ENCODE results near the gene SBK3.

SBK3 gene

DNA sequence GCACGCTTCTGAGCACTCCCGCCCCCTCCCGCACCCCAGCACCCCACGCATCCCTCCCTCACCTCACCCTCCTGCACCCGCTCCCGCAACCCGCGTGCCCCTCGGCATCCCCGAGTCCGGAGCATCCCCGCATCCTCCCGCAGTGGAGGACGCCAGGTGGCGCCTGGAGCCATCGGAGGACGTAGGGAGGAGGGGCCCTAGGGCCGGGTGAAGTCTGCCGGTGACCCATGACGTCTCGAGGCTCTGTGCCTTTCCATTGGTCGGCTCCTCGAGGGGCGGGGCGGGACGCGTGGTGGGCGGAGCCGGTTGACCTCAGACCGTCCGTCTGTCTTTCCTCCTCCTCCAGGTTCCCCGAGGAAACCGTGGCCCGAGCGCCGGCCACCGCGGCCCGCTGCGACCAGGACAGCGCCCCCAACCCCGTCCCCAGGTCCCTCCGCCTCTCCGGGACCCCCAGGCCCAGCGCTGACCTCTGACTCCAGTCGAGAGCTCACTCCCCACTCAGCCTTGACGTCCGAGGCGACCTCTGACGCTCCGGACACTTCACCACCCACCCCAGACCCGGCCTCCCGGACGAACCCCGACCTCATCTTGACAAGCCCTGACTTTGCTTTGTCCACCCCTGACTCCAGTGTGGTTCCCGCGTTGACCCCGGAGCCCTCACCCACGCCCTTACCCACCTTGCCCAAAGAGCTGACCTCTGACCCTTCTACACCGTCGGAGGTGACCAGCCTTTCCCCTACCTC is 28.3 kb downstream of the SBK3 start:
- Histone ChIP-seq H3K36me3 (ENCODE audit: control insufficient read depth in 2 of 2, insufficient read depth in 1 of 2, low read length in 2 of 2) (no peaks in the 10 kb centered on the region), H3K27ac (ENCODE audit: extremely low read depth, low read depth, low read length) (no peak overlapping the region), H3K4me3 (ENCODE audit: low read depth, low read length) (peak overlapping the region; percentile 37), H3K4me1 (ENCODE audit: control insufficient read depth, insufficient read depth, low read length) (no peaks in the 10 kb centered on the region), H3K9me3 (ENCODE audit: control insufficient read depth, insufficient read depth, low read depth, low read length) (no peaks in the 10 kb centered on the region)
- POLR2A ChIA-PET = interaction anchor here (0.8 to 1.2 kb wide), 2 partner anchors 55 to 107 kb away, joined by 3 read pairs; partner anchors contain the start of genes ISOC2 and ZNF784
- CTCF ChIA-PET = interaction anchor here (0.6 to 5.0 kb wide), 26 partner anchors 9 to 636 kb away, joined by 3 to 50 read pairs (median 4); partner anchors contain the start of genes FIZ1, ZNF784 and ZNF865
- TF ChIP-seq ZNF169 (tag by site-specific recombination; IDR thresholded peaks at IDR 0.05) = no peak
- no peak for TF ChIP-seq ZNF202 (tag by site-specific recombination; IDR thresholded peaks at IDR 0.05; ENCODE audit: borderline replicate concordance)
- no peak for TF ChIP-seq ZNF555 (tag by site-specific recombination; conservative IDR thresholded peaks at IDR 0.05)
- no peak for TF ChIP-seq PRDM6 (tag by site-specific recombination; IDR thresholded peaks at IDR 0.05)
- peak; percentile 86 for TF ChIP-seq SP3 (tag by site-specific recombination; IDR thresholded peaks at IDR 0.05)
- no peak for TF ChIP-seq ZFP3 (tag by site-specific recombination; IDR thresholded peaks at IDR 0.05; ENCODE audit: low read depth)
- no peak for TF ChIP-seq FEZF1 (tag by site-specific recombination; IDR thresholded peaks at IDR 0.05)
- peak; percentile 15; the same call in 1 of the 2 replicates for TF ChIP-seq GLIS1 (tag by site-specific recombination; IDR thresholded peaks at IDR 0.05)
- no peak; the same call in 1 of the 2 replicates for TF ChIP-seq ZNF629 (tag by site-specific recombination; IDR thresholded peaks at IDR 0.05)
- no peak for TF ChIP-seq OVOL3 (tag by site-specific recombination; IDR thresholded peaks at IDR 0.05)
- no peak for TF ChIP-seq ZNF112 (tag by site-specific recombination; IDR thresholded peaks at IDR 0.05)
- peak; percentile 77; the same call in 1 of the 2 replicates for TF ChIP-seq KLF16 (tag by site-specific recombination; IDR thresholded peaks at IDR 0.05)
- TF ChIP-seq ZNF221 (tag by site-specific recombination; IDR thresholded peaks at IDR 0.05; ENCODE audit: borderline replicate concordance) = no peak
- no peak; the same call in 1 of the 2 replicates for TF ChIP-seq ZNF777 (tag by site-specific recombination; IDR thresholded peaks at IDR 0.05; ENCODE audit: borderline replicate concordance)
- no peak for TF ChIP-seq ZNF16 (tag by site-specific recombination; IDR thresholded peaks at IDR 0.05; ENCODE audit: low read depth)
- TF ChIP-seq ZNF548 (tag by site-specific recombination; IDR thresholded peaks at IDR 0.05) = no peak
- TF ChIP-seq PRDM1 (tag by site-specific recombination; IDR thresholded peaks at IDR 0.05) = no peak
- TF ChIP-seq, protein P1, sequence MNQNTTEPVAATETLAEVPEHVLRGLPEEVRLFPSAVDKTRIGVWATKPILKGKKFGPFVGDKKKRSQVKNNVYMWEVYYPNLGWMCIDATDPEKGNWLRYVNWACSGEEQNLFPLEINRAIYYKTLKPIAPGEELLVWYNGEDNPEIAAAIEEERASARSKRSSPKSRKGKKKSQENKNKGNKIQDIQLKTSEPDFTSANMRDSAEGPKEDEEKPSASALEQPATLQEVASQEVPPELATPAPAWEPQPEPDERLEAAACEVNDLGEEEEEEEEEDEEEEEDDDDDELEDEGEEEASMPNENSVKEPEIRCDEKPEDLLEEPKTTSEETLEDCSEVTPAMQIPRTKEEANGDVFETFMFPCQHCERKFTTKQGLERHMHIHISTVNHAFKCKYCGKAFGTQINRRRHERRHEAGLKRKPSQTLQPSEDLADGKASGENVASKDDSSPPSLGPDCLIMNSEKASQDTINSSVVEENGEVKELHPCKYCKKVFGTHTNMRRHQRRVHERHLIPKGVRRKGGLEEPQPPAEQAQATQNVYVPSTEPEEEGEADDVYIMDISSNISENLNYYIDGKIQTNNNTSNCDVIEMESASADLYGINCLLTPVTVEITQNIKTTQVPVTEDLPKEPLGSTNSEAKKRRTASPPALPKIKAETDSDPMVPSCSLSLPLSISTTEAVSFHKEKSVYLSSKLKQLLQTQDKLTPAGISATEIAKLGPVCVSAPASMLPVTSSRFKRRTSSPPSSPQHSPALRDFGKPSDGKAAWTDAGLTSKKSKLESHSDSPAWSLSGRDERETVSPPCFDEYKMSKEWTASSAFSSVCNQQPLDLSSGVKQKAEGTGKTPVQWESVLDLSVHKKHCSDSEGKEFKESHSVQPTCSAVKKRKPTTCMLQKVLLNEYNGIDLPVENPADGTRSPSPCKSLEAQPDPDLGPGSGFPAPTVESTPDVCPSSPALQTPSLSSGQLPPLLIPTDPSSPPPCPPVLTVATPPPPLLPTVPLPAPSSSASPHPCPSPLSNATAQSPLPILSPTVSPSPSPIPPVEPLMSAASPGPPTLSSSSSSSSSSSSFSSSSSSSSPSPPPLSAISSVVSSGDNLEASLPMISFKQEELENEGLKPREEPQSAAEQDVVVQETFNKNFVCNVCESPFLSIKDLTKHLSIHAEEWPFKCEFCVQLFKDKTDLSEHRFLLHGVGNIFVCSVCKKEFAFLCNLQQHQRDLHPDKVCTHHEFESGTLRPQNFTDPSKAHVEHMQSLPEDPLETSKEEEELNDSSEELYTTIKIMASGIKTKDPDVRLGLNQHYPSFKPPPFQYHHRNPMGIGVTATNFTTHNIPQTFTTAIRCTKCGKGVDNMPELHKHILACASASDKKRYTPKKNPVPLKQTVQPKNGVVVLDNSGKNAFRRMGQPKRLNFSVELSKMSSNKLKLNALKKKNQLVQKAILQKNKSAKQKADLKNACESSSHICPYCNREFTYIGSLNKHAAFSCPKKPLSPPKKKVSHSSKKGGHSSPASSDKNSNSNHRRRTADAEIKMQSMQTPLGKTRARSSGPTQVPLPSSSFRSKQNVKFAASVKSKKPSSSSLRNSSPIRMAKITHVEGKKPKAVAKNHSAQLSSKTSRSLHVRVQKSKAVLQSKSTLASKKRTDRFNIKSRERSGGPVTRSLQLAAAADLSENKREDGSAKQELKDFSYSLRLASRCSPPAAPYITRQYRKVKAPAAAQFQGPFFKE (tag by site-specific recombination; IDR thresholded peaks at IDR 0.05; ENCODE audit: borderline replicate concordance) = no peak
- TF ChIP-seq ZNF175 (tag by site-specific recombination; IDR thresholded peaks at IDR 0.05) = no peak
- TF ChIP-seq ZBTB20 (tag by site-specific recombination; IDR thresholded peaks at IDR 0.05) = no peak
- no peak for TF ChIP-seq ZNF274 (IDR thresholded peaks at IDR 0.05; ENCODE audit: low read length)
- TF ChIP-seq ZNF274 (tag by site-specific recombination; IDR thresholded peaks at IDR 0.05; ENCODE audit: borderline replicate concordance) = no peak
- TF ChIP-seq BCL11A (tag by site-specific recombination; IDR thresholded peaks at IDR 0.05; ENCODE audit: low read depth) = peak; percentile 99
- peak; percentile 93 for TF ChIP-seq HIC1 (tag by site-specific recombination; IDR thresholded peaks at IDR 0.05)
- TF ChIP-seq, protein P2, sequence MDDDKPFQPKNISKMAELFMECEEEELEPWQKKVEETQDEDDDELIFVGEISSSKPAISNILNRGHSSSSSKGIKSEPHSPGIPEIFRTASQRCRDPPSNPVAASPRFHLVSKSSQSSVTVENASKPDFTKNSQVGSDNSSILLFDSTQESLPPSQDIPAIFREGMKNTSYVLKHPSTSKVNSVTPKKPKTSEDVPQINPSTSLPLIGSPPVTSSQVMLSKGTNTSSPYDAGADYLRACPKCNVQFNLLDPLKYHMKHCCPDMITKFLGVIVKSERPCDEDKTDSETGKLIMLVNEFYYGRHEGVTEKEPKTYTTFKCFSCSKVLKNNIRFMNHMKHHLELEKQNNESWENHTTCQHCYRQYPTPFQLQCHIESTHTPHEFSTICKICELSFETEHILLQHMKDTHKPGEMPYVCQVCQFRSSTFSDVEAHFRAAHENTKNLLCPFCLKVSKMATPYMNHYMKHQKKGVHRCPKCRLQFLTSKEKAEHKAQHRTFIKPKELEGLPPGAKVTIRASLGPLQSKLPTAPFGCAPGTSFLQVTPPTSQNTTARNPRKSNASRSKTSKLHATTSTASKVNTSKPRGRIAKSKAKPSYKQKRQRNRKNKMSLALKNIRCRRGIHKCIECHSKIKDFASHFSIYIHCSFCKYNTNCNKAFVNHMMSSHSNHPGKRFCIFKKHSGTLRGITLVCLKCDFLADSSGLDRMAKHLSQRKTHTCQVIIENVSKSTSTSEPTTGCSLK (tag by site-specific recombination; IDR thresholded peaks at IDR 0.05) = no peak
- TF ChIP-seq ZNF214 (tag by site-specific recombination; IDR thresholded peaks at IDR 0.05; ENCODE audit: borderline replicate concordance) = no peak
